Activated CD8-positive, alpha-beta T cell treated with anti-CD3 and anti-CD28 coated beads, Interleukin-2, amount 10 ng/mL, durations not matched to agents 7 days and 5 days (primary cell): ENCODE measurements around the gene PPP1R14D. TPM values are rescaled to one million over a fixed set of nuclear protein-coding genes. Genes with fewer than 3 reads are reported as not detected.

Source experiments
- ATAC-seq: fragments of 150-1000 bp; cut with Tn5 transposase; one replicate; pipeline ENCODE4 v1.10.0; 2021; ENCODE audit warnings: moderate library complexity
- CTCF ChIA-PET: fragments of 350-600 bp; sonication (Branson Sonifier 250); formaldehyde crosslinking; loops from one replicate; lab custom pipeline; 2021; ENCODE audit warnings: antibody characterized with exemption; lab: Charles Lee
- POLR2A ChIA-PET: fragments of 350-600 bp; sonication (Branson Sonifier 250); formaldehyde crosslinking; loops from one replicate; lab custom pipeline; 2021; ENCODE audit warnings: antibody characterized with exemption; lab: Charles Lee
- DNase-seq: peaks from one replicate; pipeline ENCODE4 v3.0.0-alpha.2; 2020
- H3K27ac Mint-ChIP-seq: one replicate; pipeline ENCODE4 v1.8.0; 2021; ENCODE audit warnings: mild to moderate bottlenecking, mixed read lengths
- H3K27me3 Mint-ChIP-seq: one replicate; pipeline ENCODE4 v1.8.0; 2021; ENCODE audit warnings: low read depth, mixed read lengths
- H3K36me3 Mint-ChIP-seq: one replicate; pipeline ENCODE4 v1.8.0; 2021; ENCODE audit warnings: low read depth, mixed read lengths
- H3K4me1 Mint-ChIP-seq: one replicate; pipeline ENCODE4 v1.8.0; 2021; ENCODE audit warnings: low read depth, mixed read lengths
- H3K4me3 Mint-ChIP-seq: one replicate; pipeline ENCODE4 v1.8.0; 2021; ENCODE audit warnings: mild to moderate bottlenecking, mixed read lengths
- H3K9me3 Mint-ChIP-seq: one replicate; pipeline ENCODE4 v1.8.0; 2022; ENCODE audit warnings: mixed read lengths; ENCODE audit not compliant: insufficient read depth
- total RNA-seq, 2 experiments: library from RNA; stranded (reverse); gene quantifications; one replicate each; pipeline ENCODE4 v1.2.3, GENCODE V29; 2021

PPP1R14D gene
- total RNA-seq, 2 experiments from 2014 or later, result not detected

- ATAC-seq, result no peak
- no peak overlapping the region for H3K4me3 Mint-ChIP-seq
- no peak overlapping the region for H3K27ac Mint-ChIP-seq
- H3K9me3 Mint-ChIP-seq, result no peaks in the 10 kb centered on the region
- peaks cover 3% of the 10 kb centered on the region for H3K27me3 Mint-ChIP-seq
- no peaks in the 10 kb centered on the region for H3K36me3 Mint-ChIP-seq
- POLR2A ChIA-PET, result no interaction called here
- peaks cover 19% of the 10 kb centered on the region for H3K4me1 Mint-ChIP-seq
- CTCF ChIA-PET, result interaction anchor here (1.3 to 9.3 kb wide), 3 partner anchors 7 to 68 kb away, joined by 3 to 79 read pairs (median 4); no protein-coding TSS in a partner anchor
- no peak for DNase-seq
These were observed 22.1 kb upstream of the PPP1R14D start for GRCh38 chr15:40850576-40851112.

GRCh38 chr15:40847223-40847961, 18.9 kb upstream of the PPP1R14D start:
- H3K9me3 Mint-ChIP-seq, result no peaks in the 10 kb centered on the region
- ATAC-seq (no peak), DNase-seq (no peak)
- no peak overlapping the region for H3K27ac Mint-ChIP-seq
- ChIA-PET CTCF (interaction anchor here (1.4 to 9.3 kb wide), 3 partner anchors 11 to 47 kb away, joined by 7 to 79 read pairs (median 9); partner anchors contain the start of gene VPS18), POLR2A (no interaction called here)
- H3K36me3 Mint-ChIP-seq, result no peaks in the 10 kb centered on the region
- H3K4me1 Mint-ChIP-seq, result peaks cover 28% of the 10 kb centered on the region
- H3K4me3 Mint-ChIP-seq, result no peak overlapping the region
- H3K27me3 Mint-ChIP-seq, result peaks cover 16% of the 10 kb centered on the region

GRCh38 chr15:40846841-40847222, 18.3 kb upstream of the PPP1R14D start:
- Mint-ChIP-seq H3K36me3 (no peaks in the 10 kb centered on the region), H3K27me3 (peaks cover 20% of the 10 kb centered on the region), H3K4me1 (peaks cover 28% of the 10 kb centered on the region), H3K9me3 (no peaks in the 10 kb centered on the region), H3K4me3 (no peak overlapping the region), H3K27ac (no peak overlapping the region)
- CTCF ChIA-PET, result interaction anchor here (1.4 to 9.3 kb wide), 3 partner anchors 11 to 48 kb away, joined by 7 to 79 read pairs (median 9); partner anchors contain the start of gene VPS18
- ATAC-seq (no peak), DNase-seq (no peak)
- POLR2A ChIA-PET, result no interaction called here

- peak overlapping the region; percentile 36 for H3K4me3 Mint-ChIP-seq
- ChIA-PET POLR2A (interaction anchor here (0.6 kb wide), 1 partner anchor 175 kb away, joined by 5 read pairs; no protein-coding TSS in a partner anchor), CTCF (interaction anchor here (3.0 to 9.3 kb wide), 3 partner anchors 12 to 49 kb away, joined by 10 to 79 read pairs (median 18); partner anchors contain the start of gene VPS18)
- ATAC-seq, result no peak
- DNase-seq, result no peak
- H3K27ac Mint-ChIP-seq, result no peak overlapping the region
- no peaks in the 10 kb centered on the region for H3K9me3 Mint-ChIP-seq
- peaks cover 28% of the 10 kb centered on the region for H3K4me1 Mint-ChIP-seq
- no peaks in the 10 kb centered on the region for H3K36me3 Mint-ChIP-seq
- H3K27me3 Mint-ChIP-seq, result peaks cover 31% of the 10 kb centered on the region
These were observed 17.2 kb upstream of the PPP1R14D start for GRCh38 chr15:40845511-40846284.

- ATAC-seq, result no peak
- CTCF ChIA-PET, result interaction anchor here (1.1 to 9.3 kb wide), 5 partner anchors 13 to 60 kb away, joined by 3 to 79 read pairs (median 10); partner anchors contain the start of gene VPS18
- Mint-ChIP-seq H3K4me1 (peaks cover 28% of the 10 kb centered on the region), H3K27me3 (peaks cover 31% of the 10 kb centered on the region), H3K4me3 (peak overlapping the region; percentile 79), H3K9me3 (no peaks in the 10 kb centered on the region), H3K27ac (no peak overlapping the region), H3K36me3 (no peaks in the 10 kb centered on the region)
- POLR2A ChIA-PET, result no interaction called here
- no peak for DNase-seq
These were observed 16.5 kb upstream of the PPP1R14D start for GRCh38 chr15:40845036-40845435.

DNA sequence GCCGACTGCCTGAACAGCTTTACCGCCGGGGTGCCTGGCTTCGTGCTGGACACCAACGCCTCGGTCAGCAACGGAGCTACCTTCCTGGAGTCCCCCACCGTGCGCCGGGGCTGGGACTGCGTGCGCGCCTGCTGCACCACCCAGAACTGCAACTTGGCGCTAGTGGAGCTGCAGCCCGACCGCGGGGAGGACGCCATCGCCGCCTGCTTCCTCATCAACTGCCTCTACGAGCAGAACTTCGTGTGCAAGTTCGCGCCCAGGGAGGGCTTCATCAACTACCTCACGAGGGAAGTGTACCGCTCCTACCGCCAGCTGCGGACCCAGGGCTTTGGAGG, 16.2 kb upstream of the PPP1R14D start:
- CTCF ChIA-PET, result interaction anchor here (1.1 to 9.3 kb wide), 5 partner anchors 13 to 60 kb away, joined by 3 to 79 read pairs (median 10); partner anchors contain the start of gene VPS18
- no peaks in the 10 kb centered on the region for H3K36me3 Mint-ChIP-seq
- DNase-seq, result peak; percentile 53
- peaks cover 31% of the 10 kb centered on the region for H3K27me3 Mint-ChIP-seq
- ATAC-seq, result peak; percentile 53
- peak overlapping the region; percentile 79 for H3K4me3 Mint-ChIP-seq
- H3K27ac Mint-ChIP-seq, result no peak overlapping the region
- peaks cover 28% of the 10 kb centered on the region for H3K4me1 Mint-ChIP-seq
- POLR2A ChIA-PET, result no interaction called here
- no peaks in the 10 kb centered on the region for H3K9me3 Mint-ChIP-seq

- Mint-ChIP-seq H3K27me3 (peaks cover 31% of the 10 kb centered on the region), H3K36me3 (no peaks in the 10 kb centered on the region)
These were observed 15.6 kb upstream of the PPP1R14D start, which contains the start of gene SPINT1 for GRCh38 chr15:40843885-40844695. Gene SPINT1 (plus strand): TSS chr15:40844048. CDS start chr15:40844555, 507 bp downstream.

GRCh38 chr15:40843261-40843884, 14.9 kb upstream of the PPP1R14D start:
- Mint-ChIP-seq H3K36me3 (no peaks in the 10 kb centered on the region), H3K9me3 (no peaks in the 10 kb centered on the region), H3K4me3 (peak overlapping the region; percentile 64), H3K27me3 (peaks cover 31% of the 10 kb centered on the region), H3K27ac (no peak overlapping the region), H3K4me1 (peaks cover 28% of the 10 kb centered on the region)
- CTCF ChIA-PET, result interaction anchor here (3.0 to 9.3 kb wide), 3 partner anchors 15 to 52 kb away, joined by 10 to 79 read pairs (median 18); partner anchors contain the start of gene VPS18
- POLR2A ChIA-PET, result interaction anchor here (0.8 kb wide), 1 partner anchor 28 kb away, joined by 3 read pairs; no protein-coding TSS in a partner anchor
- ATAC-seq, result no peak
- no peak for DNase-seq

More at GRCh38 chr15:40843885-40844695, 15.6 kb upstream of the PPP1R14D start, which contains the start of gene SPINT1:
- POLR2A ChIA-PET, result interaction anchor here (0.8 kb wide), 1 partner anchor 29 kb away, joined by 3 read pairs; no protein-coding TSS in a partner anchor
- CTCF ChIA-PET, result interaction anchor here (1.1 to 9.3 kb wide), 5 partner anchors 14 to 61 kb away, joined by 3 to 79 read pairs (median 10); partner anchors contain the start of gene VPS18
- Mint-ChIP-seq H3K27ac (no peak within 1 kb of the TSS), H3K9me3 (no peaks in the 10 kb centered on the region), H3K4me3 (peak within 1 kb of the TSS; percentile 79), H3K4me1 (peaks cover 28% of the 10 kb centered on the region)
- DNase-seq (peak; percentile 50), ATAC-seq (peak; percentile 72)

GRCh38 chr15:40841741-40842140, 13.2 kb upstream of the PPP1R14D start:
- ChIA-PET CTCF (interaction anchor here (1.5 kb wide), 1 partner anchor 10 kb away, joined by 3 read pairs; no protein-coding TSS in a partner anchor), POLR2A (no interaction called here)
- H3K9me3 Mint-ChIP-seq, result no peaks in the 10 kb centered on the region
- DNase-seq (no peak), ATAC-seq (no peak)
- H3K27ac Mint-ChIP-seq, result no peak overlapping the region
- H3K4me3 Mint-ChIP-seq, result no peak overlapping the region
- no peaks in the 10 kb centered on the region for H3K36me3 Mint-ChIP-seq
- peaks cover 31% of the 10 kb centered on the region for H3K27me3 Mint-ChIP-seq
- peaks cover 19% of the 10 kb centered on the region for H3K4me1 Mint-ChIP-seq

DNA sequence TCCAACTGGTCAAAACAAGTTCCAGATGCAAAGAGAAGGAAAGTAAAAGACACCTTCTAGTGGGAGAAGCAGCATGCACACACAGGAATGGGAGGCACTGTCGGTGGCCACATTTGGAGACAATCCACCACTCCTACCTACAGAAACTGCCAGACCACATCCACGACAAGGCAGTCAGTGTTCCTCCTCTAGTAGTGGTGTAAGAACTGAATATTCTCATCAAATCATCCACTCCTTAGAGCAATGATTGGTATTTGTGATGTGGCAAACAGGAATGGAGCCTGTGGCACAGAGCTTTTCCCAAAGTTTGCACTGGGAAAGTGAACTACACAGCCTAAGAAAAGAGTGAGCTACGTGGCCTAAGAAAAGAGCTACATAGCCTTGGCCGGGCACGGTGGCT, 10.2 kb upstream of the PPP1R14D start:
- ChIA-PET CTCF (interaction anchor here (1.7 to 3.4 kb wide), 2 partner anchors 20 to 56 kb away, joined by 5 to 10 read pairs; partner anchors contain the start of gene VPS18), POLR2A (interaction anchor here (0.8 kb wide), 1 partner anchor 9 kb away, joined by 3 read pairs; no protein-coding TSS in a partner anchor)
- no peak for ATAC-seq
- no peak for DNase-seq
- Mint-ChIP-seq H3K9me3 (no peaks in the 10 kb centered on the region), H3K27me3 (peaks cover 23% of the 10 kb centered on the region), H3K4me1 (peaks cover 4% of the 10 kb centered on the region), H3K36me3 (no peaks in the 10 kb centered on the region), H3K27ac (no peak overlapping the region), H3K4me3 (no peak overlapping the region)
